PC-9 (cell line): Measurements from ENCODE around the gene IL1R1. TPM values are rescaled to one million over a fixed set of nuclear protein-coding genes. Genes with fewer than 3 reads are reported as not detected.
"Not testable (repeated sequence)": the region's sequence is repeated elsewhere in the genome, so short reads cannot be mapped to it uniquely, and the experiment has no call there.

Experiments used
- BruUV-seq: library from RNA; stranded (reverse); fragments of 400-500 nt; replicated peaks from 2 replicates; lab custom pipeline; 2021; lab: Mats Ljungman, UMichigan
- CTCF ChIA-PET: fragments of 300-600 bp; sonication (Branson Sonifier 250); formaldehyde crosslinking; loops from one replicate; lab custom pipeline; 2022; ENCODE audit warnings: antibody characterized with exemption; lab: Charles Lee
- POLR2A ChIA-PET: fragments of 300-600 bp; sonication (Branson Sonifier 250); formaldehyde crosslinking; loops from one replicate; lab custom pipeline; 2022; ENCODE audit warnings: antibody characterized with exemption; ENCODE audit not compliant: unreplicated experiment; lab: Charles Lee
- DNase-seq, 2 experiments: peaks; one replicate each; pipeline versions ENCODE4 v3.0.0 to v3.0.0-alpha.2; 2015 to 2022; ENCODE audit warnings: mixed read lengths in 1 of 2
- H2AFZ ChIP-seq: fragments of 200-600 bp; sonication (generic); 2 replicates; pipeline ENCODE4 v1.8.1; 2017; ENCODE audit warnings: antibody characterized with exemption
- H3F3A ChIP-seq: fragments of 200-600 bp; sonication (generic); 2 replicates; pipeline ENCODE4 v1.8.1; 2017; ENCODE audit warnings: antibody characterized with exemption, mild to moderate bottlenecking, low read depth; ENCODE audit not compliant: insufficient read depth
- H3K27ac ChIP-seq: fragments of 200-600 bp; sonication (generic); 2 replicates; pipeline ENCODE4 v1.6.1; 2016; ENCODE audit warnings: mixed run types
- H3K27me3 ChIP-seq: fragments of 200-600 bp; sonication (generic); 2 replicates; pipeline ENCODE4 v1.6.1; 2016; ENCODE audit warnings: low read depth, mixed run types; ENCODE audit not compliant: insufficient read depth
- H3K36me3 ChIP-seq: fragments of 200-600 bp; sonication (generic); 2 replicates; pipeline ENCODE4 v1.6.1; 2016; ENCODE audit warnings: low read depth, mixed run types
- H3K4me1 ChIP-seq: fragments of 200-600 bp; sonication (generic); replicated peaks from 2 replicates; pipeline ENCODE4 v1.6.1; 2016; ENCODE audit warnings: mixed run types; ENCODE audit not compliant: insufficient read depth
- H3K4me2 ChIP-seq: fragments of 200-600 bp; sonication (generic); 2 replicates; pipeline ENCODE4 v1.6.1; 2017; ENCODE audit warnings: mixed run types
- H3K4me3 ChIP-seq: fragments of 200-600 bp; sonication (generic); 2 replicates; pipeline ENCODE4 v1.6.1; 2016; ENCODE audit warnings: mixed run types
- H3K79me2 ChIP-seq: fragments of 200-600 bp; sonication (generic); 2 replicates; pipeline ENCODE4 v1.6.1; 2017; ENCODE audit warnings: low read depth, mixed run types
- H3K9me2 ChIP-seq: fragments of 200-600 bp; sonication (generic); 2 replicates; pipeline ENCODE4 v1.8.1; 2017; ENCODE audit warnings: mild to moderate bottlenecking; ENCODE audit not compliant: insufficient read depth
- H3K9me3 ChIP-seq: fragments of 200-600 bp; sonication (generic); 2 replicates; pipeline ENCODE4 v1.8.1; 2016; ENCODE audit warnings: low read depth; ENCODE audit not compliant: insufficient read depth
- H4K20me1 ChIP-seq: fragments of 200-600 bp; sonication (generic); 2 replicates; pipeline ENCODE4 v1.8.1; 2017; ENCODE audit not compliant: insufficient read depth
- EZH2 ChIP-seq: fragments of 200-600 bp; sonication (generic); IDR thresholded peaks from 2 replicates; pipeline ENCODE4 v1.8.0; 2017; ENCODE audit warnings: antibody characterized with exemption, low read depth
- intact Hi-C: fragments of 100-400 bp; cut with micrococcal nuclease; formaldehyde crosslinking; loops from one replicate; pipeline ENCODE4 v1.10.0; 2022; ENCODE audit not compliant: unreplicated experiment
- total RNA-seq: library from RNA; stranded (reverse); gene quantifications from 2 replicates; pipeline ENCODE4 v1.2.3, GENCODE V29; 2021
- TF ChIP-seq, protein P1 (sequence below): fragments of 200-600 bp; sonication (generic); conservative IDR thresholded peaks from 2 replicates; pipeline ENCODE4 v1.6.1; 2017; ENCODE audit warnings: mixed run types, antibody characterized with exemption, mild to moderate bottlenecking, moderate library complexity

IL1R1 gene
- total RNA-seq, 1 experiment from 2014 or later: 6.5 TPM

GRCh38 chr2:102122909-102123308, 19.6 kb upstream of the IL1R1 start:
- Histone ChIP-seq H3K79me2 (no peaks in the 10 kb centered on the region), H3K27me3 (no peaks in the 10 kb centered on the region), H3K9me3 (peaks cover 11% of the 10 kb centered on the region; the same call in 1 of the 2 replicates), H3K36me3 (no peaks in the 10 kb centered on the region), H3K4me1 (peaks cover 37% of the 10 kb centered on the region), H3K4me2 (peak overlapping the region; percentile 27), H2AFZ (no peak overlapping the region), H3K9me2 (no peaks in the 10 kb centered on the region), H4K20me1 (no peaks in the 10 kb centered on the region), H3F3A (peaks cover 26% of the 10 kb centered on the region), H3K27ac (peak overlapping the region; percentile 71), H3K4me3 (no peak overlapping the region)
- DNase-seq: peak in 1 of 2 experiments; percentile 91
- intact Hi-C loops: no loop called here
- ChIA-PET POLR2A (no interaction called here), CTCF (no interaction called here)
- no peak for TF ChIP-seq EZH2
- TF ChIP-seq, protein P1, sequence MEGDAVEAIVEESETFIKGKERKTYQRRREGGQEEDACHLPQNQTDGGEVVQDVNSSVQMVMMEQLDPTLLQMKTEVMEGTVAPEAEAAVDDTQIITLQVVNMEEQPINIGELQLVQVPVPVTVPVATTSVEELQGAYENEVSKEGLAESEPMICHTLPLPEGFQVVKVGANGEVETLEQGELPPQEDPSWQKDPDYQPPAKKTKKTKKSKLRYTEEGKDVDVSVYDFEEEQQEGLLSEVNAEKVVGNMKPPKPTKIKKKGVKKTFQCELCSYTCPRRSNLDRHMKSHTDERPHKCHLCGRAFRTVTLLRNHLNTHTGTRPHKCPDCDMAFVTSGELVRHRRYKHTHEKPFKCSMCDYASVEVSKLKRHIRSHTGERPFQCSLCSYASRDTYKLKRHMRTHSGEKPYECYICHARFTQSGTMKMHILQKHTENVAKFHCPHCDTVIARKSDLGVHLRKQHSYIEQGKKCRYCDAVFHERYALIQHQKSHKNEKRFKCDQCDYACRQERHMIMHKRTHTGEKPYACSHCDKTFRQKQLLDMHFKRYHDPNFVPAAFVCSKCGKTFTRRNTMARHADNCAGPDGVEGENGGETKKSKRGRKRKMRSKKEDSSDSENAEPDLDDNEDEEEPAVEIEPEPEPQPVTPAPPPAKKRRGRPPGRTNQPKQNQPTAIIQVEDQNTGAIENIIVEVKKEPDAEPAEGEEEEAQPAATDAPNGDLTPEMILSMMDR: no peak
- BruUV-seq: no TSS peak

GRCh38 chr2:102124421-102124820, 18.1 kb upstream of the IL1R1 start:
- H3K4me2 ChIP-seq, DNase-seq, H3K4me3 ChIP-seq, H3K27me3 ChIP-seq, H3K79me2 ChIP-seq, POLR2A ChIA-PET, H2AFZ ChIP-seq, H3K9me2 ChIP-seq, H3K27ac ChIP-seq, intact Hi-C loops, H3K36me3 ChIP-seq, BruUV-seq, CTCF ChIA-PET, H4K20me1 ChIP-seq: not testable (repeated sequence)
- H3F3A ChIP-seq: peaks cover 34% of the 10 kb centered on the region
- peaks cover 11% of the 10 kb centered on the region; the same call in 1 of the 2 replicates for H3K9me3 ChIP-seq
- H3K4me1 ChIP-seq: peaks cover 46% of the 10 kb centered on the region

DNA sequence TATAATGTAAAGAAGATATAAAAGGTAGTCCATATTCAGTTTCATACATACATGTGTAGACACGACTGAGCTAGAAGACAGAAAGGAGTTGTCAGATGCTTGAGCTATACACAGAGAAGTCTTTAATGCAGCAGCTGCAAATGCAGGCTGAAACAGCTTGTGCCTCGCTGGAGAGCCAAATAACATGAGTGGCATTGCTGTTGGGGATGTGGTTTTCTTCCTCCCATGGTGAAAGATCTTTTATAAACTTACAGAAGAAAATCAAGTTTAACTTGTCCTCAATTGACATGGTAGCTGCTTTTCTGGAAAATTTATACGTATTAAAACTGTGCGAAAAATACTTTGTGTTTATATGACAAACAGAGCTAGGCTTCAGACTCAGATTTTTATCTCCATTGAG, 16.4 kb upstream of the IL1R1 start:
- Histone ChIP-seq H3F3A (peaks cover 36% of the 10 kb centered on the region), H3K4me2 (no peak overlapping the region), H3K27me3 (no peaks in the 10 kb centered on the region), H3K27ac (no peak overlapping the region), H3K4me3 (no peak overlapping the region), H2AFZ (no peak overlapping the region), H3K79me2 (no peaks in the 10 kb centered on the region), H4K20me1 (no peaks in the 10 kb centered on the region), H3K9me3 (peaks cover 11% of the 10 kb centered on the region; the same call in 1 of the 2 replicates), H3K36me3 (no peaks in the 10 kb centered on the region), H3K9me2 (no peaks in the 10 kb centered on the region), H3K4me1 (peaks cover 56% of the 10 kb centered on the region)
- ChIA-PET CTCF (no interaction called here), POLR2A (interaction anchor here (0.6 kb wide), 1 partner anchor 1125 kb away, joined by 4 read pairs; no protein-coding TSS in a partner anchor)
- intact Hi-C loops: no loop called here
- TF ChIP-seq, protein P1: no peak
- no peak for TF ChIP-seq EZH2
- no TSS peak for BruUV-seq
- DNase-seq: no peak

GRCh38 chr2:102126660-102127059, 15.9 kb upstream of the IL1R1 start:
- peaks cover 39% of the 10 kb centered on the region for H3F3A ChIP-seq
- no peak for DNase-seq
- intact Hi-C loops: no loop called here
- ChIA-PET POLR2A (no interaction called here), CTCF (no interaction called here)
- no peak overlapping the region for H3K27ac ChIP-seq
- H3K36me3 ChIP-seq: no peaks in the 10 kb centered on the region
- H3K79me2 ChIP-seq: no peaks in the 10 kb centered on the region
- peaks cover 56% of the 10 kb centered on the region for H3K4me1 ChIP-seq
- H3K9me3 ChIP-seq: peaks cover 11% of the 10 kb centered on the region; the same call in 1 of the 2 replicates
- no peak overlapping the region for H3K4me2 ChIP-seq
- TF ChIP-seq, protein P1: no peak
- TF ChIP-seq EZH2: no peak
- H3K4me3 ChIP-seq: no peak overlapping the region
- H3K9me2 ChIP-seq: no peaks in the 10 kb centered on the region
- no peaks in the 10 kb centered on the region for H3K27me3 ChIP-seq
- no TSS peak for BruUV-seq
- no peaks in the 10 kb centered on the region for H4K20me1 ChIP-seq
- H2AFZ ChIP-seq: no peak overlapping the region
